Skin of body (tissue), 2 donors: ENCODE measurements around the gene PITPNC1. TPM values are rescaled to one million over a fixed set of nuclear protein-coding genes. Genes with fewer than 3 reads are reported as not detected.

Source experiments
- DNase-seq: peaks from one replicate; lab custom pipeline; 2025; lab: John Stamatoyannopoulos, UW
- total RNA-seq: library from RNA; depleted of rRNA; stranded (reverse); fragments of >200 nt; gene quantifications from one replicate; pipeline ENCODE4 v1.2.3, GENCODE V29; 2014

The PITPNC1 gene
- total RNA-seq, 1 donor from 2014 or later = 9.3 TPM

DNA sequence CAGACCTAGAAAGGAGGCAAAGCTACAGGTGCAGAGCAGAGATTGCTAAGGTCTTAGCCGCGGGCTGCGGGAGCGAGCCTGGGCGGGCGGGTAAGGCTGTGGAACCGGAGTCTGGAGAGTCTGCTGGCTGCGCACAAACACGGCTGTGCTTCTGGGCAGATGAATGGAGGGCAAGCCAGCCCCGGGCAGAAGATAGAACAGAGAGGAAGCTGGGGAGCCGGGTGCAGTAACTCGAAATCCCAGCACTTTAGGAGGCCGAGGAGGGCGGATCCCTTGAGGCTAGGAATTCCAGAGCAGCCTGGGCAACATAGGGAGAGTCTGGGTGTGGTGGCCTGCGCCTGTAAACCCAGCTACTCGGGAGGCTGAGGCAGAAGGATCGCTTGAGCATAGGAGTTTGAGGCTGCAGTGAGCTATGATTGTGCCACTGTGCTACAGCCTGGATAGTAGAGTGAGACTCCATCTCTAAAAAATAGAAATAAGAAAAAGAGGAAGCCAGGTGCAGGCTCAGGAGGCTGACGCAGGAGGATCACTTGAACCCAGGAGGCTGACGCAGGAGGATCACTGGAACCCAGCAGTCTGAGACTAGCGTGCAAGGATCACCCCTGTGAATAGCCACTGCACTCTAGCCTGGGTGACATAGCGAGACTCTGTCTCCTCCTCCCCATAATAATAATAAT, 56.3 kb downstream of the PITPNC1 start:
- no peak for DNase-seq

DNA sequence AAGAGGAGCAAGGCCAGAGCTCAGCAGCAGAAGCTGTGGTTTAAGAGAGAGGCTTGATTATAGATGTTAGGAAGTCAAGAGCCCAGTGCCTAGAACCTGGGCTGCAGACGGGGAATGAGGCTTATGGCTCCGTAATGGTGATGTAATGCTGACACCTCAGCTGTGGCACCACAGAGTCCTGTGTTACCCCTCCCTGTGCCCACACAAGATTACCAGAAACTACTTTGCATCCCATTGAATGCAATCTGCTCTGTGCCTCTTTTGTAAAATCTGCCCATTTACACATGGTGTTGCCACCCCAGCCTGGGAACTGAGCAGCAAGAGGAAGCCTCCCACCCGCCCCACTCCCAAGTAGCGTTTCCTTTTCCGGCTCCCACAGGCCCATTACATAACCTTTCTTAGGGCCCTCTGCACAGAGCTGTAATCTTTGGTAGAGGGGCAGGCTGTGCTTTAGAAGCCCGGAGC, 57.0 kb downstream of the PITPNC1 start:
- no peak for DNase-seq

DNA sequence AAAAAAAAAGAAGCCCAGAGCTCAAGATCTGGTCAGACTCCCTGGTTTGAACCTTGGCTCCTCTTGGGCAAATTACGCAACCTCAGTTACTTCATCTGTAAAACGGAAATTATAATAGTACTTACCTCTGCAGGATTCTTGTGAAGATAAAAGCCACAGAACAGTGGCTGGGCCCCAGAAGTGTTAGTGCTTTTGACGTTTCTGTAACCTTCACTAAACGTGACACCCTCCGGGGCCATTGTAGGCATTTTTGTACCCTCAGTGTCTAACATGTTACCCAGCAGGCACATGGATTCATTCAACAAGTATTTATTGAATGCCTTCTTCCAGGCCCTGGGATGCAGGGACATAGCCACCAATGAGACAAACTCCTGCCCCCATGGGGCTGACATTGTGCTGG, 58.0 kb downstream of the PITPNC1 start:
- DNase-seq = no peak

- no peak for DNase-seq
These were observed 58.7 kb downstream of the PITPNC1 start for GRCh38 chr17:67435786-67436185.

DNA sequence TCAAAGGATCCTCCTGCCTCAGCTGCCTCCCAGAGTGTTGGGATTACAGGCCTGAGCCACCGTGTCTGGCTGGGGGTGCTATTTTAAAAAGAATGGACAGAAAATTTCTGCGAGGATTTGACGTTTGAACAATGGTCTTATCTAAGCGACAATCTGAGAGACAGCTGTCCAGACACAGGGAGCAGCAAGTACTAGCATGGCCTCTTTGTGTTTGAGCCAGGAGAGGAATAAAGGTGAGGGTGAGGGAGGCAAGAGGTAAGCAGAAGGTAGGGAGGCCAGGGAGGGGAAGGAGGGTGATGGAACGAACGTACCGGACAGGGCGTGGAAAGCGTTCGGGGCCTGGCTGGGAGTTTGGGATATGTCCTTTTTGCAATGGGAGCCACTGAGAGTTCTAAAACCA, 59.2 kb downstream of the PITPNC1 start:
- DNase-seq = no peak

- DNase-seq = no peak
These were observed 61.6 kb downstream of the PITPNC1 start for GRCh38 chr17:67438667-67439066.

DNA sequence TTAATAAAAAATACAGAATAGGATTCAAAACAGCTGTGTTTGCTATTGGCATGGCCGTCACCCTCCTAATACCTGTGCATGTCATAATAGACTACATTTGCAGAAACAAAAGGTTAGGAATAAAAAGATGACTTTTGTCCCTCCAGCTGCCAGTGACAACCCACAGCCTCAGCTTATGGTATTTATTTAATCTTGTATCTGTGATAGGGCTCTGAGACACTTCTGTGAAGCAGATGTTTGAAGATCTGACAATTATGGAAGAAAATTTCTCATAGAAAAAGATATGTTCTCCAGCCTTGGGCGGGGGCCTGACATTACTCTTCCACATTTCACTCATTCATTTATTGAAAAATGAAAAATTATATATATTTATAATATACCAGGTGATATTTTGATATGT, 62.2 kb downstream of the PITPNC1 start:
- DNase-seq = peak; percentile 14

DNA sequence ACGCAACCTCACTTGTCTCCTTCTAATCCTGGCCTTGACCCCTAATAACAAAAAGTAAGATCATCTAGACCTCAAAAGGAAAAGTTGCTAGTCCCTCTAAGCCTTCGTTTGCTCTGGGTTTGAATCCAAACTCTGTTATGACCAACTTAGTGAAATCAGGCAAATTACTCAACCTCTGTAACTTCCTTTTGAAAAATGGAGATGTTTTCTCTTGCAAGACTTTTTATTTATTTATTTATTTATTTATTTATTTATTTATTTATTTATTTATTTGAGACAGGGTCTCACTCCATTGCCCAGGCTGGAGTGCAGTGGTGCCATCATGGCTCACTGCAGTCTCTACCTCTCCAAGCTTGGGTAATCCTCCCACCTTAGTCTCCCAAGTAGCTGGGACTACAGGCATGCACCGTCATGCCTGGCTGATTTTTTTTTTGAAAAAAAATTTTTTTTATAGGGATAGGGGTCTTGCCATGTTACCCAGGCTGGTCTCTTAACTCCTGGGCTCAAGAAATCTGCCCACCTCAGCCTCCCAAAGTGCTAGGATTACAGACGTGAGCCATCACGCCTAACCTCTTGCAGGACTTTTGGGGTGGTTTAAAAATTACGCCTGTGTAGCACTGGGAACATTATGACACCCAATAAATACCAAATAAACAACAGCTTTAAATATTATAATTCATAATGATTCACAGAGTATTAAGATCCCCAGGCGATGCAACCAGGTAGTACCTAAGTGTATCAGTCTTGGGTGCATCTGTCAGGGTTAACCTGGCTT, 63.4 kb downstream of the PITPNC1 start:
- no peak for DNase-seq

DNA sequence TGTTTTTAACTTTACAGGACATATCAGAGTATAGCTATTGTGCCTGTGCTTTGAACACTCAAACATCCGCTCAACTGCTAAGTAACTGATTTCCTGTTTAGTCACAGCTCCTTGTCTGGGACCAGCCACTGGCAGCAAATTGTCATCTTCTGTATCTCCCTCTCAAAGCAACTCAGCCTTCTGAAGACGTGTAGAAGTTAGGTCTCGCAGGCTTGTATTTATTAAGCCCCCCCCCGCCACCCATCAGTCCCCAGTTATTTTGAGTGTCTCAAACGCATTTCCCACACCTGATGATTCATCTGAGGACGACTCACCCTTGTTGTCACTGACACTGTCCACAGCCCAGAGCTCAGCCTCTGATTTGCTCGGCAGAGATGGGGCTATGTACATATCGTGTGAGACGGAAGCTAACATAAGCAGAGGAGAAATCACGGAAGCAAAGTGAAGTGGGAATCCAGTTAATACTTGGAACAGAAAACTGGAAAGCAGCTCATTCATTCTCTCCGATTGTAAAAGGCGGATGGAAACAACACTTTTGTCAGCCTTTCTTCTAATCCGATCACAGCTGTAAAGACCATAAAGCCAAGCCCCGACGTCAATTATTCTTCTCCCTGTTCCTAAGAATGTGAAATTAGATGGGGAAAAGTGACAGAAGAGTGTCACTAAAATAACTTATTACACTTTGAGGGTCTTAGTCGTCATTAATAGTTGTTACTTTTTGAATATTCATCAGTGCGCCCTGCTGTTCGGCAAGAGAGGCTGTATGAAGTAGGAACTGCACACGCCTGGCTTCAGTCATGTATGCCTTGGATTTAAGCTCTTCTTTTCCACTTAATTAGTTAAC, 64.2 kb downstream of the PITPNC1 start:
- DNase-seq = no peak

DNA sequence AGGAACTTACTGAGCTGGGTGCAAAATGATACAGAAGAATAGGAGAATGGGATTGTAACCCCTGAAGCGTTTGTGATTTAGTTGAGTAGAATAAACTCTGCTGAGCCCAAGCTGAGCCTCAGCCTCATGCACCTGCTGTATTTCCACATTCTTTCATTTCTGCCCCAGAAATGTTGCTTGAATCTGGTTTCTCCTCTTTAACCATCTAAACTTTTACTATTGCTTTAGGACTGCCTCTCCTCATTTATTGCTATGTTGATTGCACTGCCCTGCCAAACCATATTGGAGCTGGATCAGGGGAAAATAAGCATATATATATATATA, 64.8 kb downstream of the PITPNC1 start:
- DNase-seq = no peak

- no peak for DNase-seq
These were observed 65.9 kb downstream of the PITPNC1 start for GRCh38 chr17:67442787-67443624.

GRCh38 chr17:67443931-67444595, 67.0 kb downstream of the PITPNC1 start:
- peak; percentile 90 for DNase-seq

- no peak for DNase-seq
These were observed 71.4 kb downstream of the PITPNC1 start for GRCh38 chr17:67448449-67448848.

DNA sequence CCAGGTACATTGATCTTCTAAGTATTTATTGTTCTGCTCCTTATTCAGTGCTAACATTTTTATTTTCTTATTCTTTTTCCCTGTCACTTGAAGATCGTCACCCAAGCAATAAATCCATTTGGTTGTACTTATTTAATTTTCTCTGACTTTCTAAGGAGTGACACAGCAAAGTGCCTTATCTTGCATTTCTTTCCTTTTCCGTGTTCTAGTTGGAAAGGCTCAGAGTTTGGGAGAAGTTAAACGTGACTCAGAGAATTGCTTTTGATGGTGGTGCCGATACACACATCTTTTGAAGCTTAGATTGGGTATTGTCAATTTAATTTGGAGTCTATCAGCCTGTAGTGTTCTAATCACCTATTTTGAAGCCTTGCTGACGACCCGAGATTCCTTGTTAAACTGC, 72.0 kb downstream of the PITPNC1 start:
- no peak for DNase-seq

DNA sequence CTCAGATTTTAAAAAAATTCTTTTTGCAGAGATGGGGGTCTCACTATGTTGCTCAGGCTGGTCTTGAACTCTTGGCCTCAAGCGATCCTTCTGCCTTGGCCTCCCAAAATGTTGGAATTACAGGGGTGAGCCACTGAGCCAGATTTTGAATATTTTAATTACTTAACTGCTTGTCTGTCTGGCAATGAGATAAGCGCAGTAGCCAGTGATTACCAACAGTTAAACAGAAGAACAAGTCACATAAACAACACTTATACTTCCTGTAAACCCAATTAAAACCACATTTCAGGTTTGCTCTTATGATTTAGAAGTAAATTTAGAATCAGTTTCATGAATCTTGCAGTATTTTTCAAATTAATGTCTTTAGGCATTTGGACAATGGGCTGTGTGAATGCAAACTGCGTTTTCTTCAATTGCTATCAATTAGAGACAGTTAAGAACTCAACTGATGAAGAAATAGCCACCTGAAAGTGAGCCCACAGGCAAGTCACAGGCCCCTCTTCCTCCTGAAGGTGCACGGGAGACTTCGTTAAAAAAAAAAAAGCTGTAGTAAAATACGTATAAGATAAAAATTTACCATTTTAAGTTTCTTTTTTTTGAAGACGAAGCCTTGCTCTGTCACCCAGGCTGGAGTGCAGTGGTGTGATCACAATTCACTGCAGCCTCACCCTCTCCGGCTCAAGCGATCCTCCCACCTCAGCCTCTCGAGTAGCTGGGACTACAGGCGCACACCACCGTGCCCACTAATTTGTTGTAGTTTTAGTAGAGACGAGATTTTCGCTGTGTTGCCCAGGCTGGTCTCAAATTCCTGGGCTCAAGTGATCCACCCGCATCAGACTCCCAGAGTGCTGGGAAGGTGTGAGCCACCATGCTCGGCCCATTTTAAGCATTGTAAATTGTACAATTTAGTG, 73.0 kb downstream of the PITPNC1 start:
- no peak for DNase-seq

DNA sequence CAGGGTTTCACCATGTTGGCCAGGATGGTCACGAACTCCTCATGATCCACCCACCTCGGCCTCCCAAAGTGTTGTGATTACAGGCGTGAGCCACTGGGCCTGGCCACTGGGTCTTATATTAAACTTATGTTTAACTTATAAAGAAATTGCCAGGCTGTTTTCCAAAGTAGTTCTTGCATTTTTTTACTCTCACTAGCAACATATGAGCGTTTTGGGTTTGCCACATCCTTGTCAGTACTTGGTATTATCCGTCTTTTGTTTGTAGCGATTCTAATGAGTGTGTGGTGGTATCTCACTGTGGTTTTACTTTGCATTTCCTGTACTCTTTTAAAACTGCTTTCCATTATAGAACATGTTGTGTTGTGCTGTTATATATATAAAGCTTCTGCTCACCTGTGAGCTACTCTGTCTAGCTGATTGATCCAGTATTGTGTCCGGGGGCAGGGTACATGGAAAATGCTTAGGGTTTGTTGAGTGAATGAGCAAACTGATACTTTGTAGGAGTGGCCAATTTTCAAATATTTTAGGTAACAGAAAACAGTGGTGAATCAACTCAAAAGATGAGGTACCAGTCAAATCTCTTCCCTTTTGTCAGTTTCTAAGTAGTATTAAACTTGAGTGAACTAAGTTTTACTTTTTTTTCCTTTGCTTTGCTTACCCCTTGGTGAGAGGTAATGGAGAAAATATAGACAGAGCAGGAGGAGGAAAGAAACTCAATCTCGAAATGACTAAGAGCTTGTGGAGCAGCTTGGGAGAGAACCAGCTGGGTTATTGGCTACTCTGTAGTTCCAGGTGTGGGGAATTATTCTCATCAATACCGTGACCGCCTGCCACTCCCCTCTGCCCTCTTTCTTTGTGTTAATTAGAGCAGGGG, 75.8 kb downstream of the PITPNC1 start:
- no peak for DNase-seq

GRCh38 chr17:67456103-67456502, 79.0 kb downstream of the PITPNC1 start:
- DNase-seq = no peak

DNA sequence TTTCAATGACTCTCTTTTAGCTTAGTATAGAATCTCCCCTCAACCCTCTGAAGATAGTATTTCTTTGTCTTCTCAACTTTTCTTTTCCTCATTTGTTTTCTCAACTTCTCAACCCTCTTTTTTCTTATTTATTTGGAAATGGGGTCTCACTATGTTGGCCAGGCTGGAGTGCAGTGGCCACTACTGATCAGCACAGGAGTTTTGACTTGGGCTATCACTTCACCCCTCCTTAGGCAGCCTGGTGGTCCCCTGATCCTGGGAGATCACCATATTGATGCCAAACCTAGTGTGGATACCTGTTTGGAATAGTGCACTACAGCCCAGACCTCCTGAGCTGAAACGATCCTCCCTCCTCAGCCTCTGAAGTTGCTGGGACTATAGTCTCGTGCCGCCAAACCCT, 79.8 kb downstream of the PITPNC1 start:
- no peak for DNase-seq

DNA sequence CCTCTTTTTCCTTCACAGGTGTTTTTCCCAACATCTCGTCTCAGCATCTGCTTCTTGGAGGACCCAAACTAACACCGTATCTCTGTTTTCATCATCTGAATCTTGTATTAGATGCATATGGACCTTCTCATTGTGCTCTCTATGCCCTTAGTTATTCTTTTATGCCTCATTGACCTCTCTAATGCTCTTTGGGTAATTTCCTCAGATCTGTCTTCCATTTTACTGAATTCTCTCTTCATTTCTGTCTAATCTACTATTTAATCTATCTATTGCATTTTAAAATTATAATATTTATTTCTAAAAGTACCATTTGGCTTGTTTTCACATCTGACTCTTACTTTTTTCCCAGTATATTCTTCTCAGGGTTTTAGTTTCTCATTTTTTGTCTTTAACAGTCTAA, 81.1 kb downstream of the PITPNC1 start:
- no peak for DNase-seq
